PC-3 (cell line): ENCODE measurements around the gene EPHB2.

Experiments
- CTCF ChIP-seq: fragments of 300-600 bp; sonication (generic); conservative IDR thresholded peaks from 2 replicates; pipeline ENCODE4 v1.5.1; 2017; ENCODE audit warnings: antibody characterized with exemption, low read depth, mild to moderate bottlenecking, low read length
- EZH2 ChIP-seq: fragments of 300-600 bp; sonication (generic); IDR thresholded peaks from one replicate; pipeline ENCODE4 v1.6.1; 2017; ENCODE audit warnings: antibody characterized with exemption, mild to moderate bottlenecking, low read length; ENCODE audit not compliant: unreplicated experiment
- EZH2phosphoT487 ChIP-seq: fragments of 300-600 bp; sonication (generic); IDR thresholded peaks from 2 replicates; pipeline ENCODE4 v1.6.1; 2018; ENCODE audit warnings: mild to moderate bottlenecking, antibody characterized with exemption, low read length, borderline replicate concordance

DNA sequence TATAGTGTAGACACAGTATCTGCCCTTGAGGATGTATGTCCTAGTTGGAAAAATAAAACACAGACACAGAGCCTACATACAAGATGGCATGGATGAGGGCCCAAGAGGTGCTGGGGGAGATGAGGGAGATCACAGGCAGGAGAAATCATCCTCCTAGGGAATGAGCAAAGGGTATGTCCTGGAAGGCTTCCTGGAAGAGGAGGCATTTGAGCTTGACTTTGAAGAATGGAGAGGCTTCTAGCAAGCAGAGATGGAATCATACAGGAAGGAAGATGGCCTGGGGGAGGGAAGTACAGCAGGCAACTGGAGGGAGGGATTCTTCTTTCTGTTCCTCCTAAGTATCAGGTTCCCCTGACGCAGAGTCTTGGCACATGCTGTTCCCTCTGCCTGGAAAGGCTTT lies 158.7 kb downstream of the EPHB2 start:
- no peak for TF ChIP-seq CTCF
- no peak for TF ChIP-seq EZH2
- no peak for TF ChIP-seq EZH2phosphoT487
